H9 (cell line): ENCODE results near the gene MAPK7. TPM values are rescaled to one million over a fixed set of nuclear protein-coding genes. Genes with fewer than 3 reads are reported as not detected.

Experiments
- DNase-seq: peaks from one replicate; pipeline ENCODE4 v3.0.0-alpha.2; 2017
- H2AFZ ChIP-seq: one replicate; pipeline ENCODE4 v1.6.1; 2013; ENCODE audit warnings: mild to moderate bottlenecking, low read length, control low read depth, moderate library complexity
- H2AK5ac ChIP-seq: 2 replicates; pipeline ENCODE4 v1.6.1; 2013; ENCODE audit warnings: low read length, control low read depth, mixed read lengths; ENCODE audit not compliant: insufficient read length
- H2BK120ac ChIP-seq: one replicate; pipeline ENCODE4 v1.6.1; 2013; ENCODE audit warnings: low read depth, mild to moderate bottlenecking, low read length, control low read depth, inconsistent platforms; ENCODE audit not compliant: poor library complexity, severe bottlenecking
- H2BK12ac ChIP-seq: 2 replicates; pipeline ENCODE4 v1.6.1; 2013; ENCODE audit warnings: low read length, control low read depth, mixed read lengths, low read depth; ENCODE audit not compliant: insufficient read length
- H2BK15ac ChIP-seq: 2 replicates; pipeline ENCODE4 v1.6.1; 2013; ENCODE audit warnings: low read depth, low read length, control low read depth
- H2BK20ac ChIP-seq: one replicate; pipeline ENCODE4 v1.6.1; 2013; ENCODE audit warnings: low read depth, mild to moderate bottlenecking, low read length, control low read depth, inconsistent platforms; ENCODE audit not compliant: poor library complexity, severe bottlenecking
- H2BK5ac ChIP-seq: 2 replicates; pipeline ENCODE4 v1.6.1; 2013; ENCODE audit warnings: low read length, control low read depth, mixed read lengths; ENCODE audit not compliant: insufficient read length
- H3K14ac ChIP-seq: 2 replicates; pipeline ENCODE4 v1.6.1; 2013; ENCODE audit warnings: low read length, control low read depth; ENCODE audit not compliant: insufficient read depth
- H3K18ac ChIP-seq: 2 replicates; pipeline ENCODE4 v1.6.1; 2013; ENCODE audit warnings: low read depth, mild to moderate bottlenecking, mixed read lengths, low read length, control low read depth; ENCODE audit not compliant: insufficient read length
- H3K23ac ChIP-seq: 2 replicates; pipeline ENCODE4 v1.6.1; 2013; ENCODE audit warnings: low read length, control low read depth, mixed read lengths, low read depth; ENCODE audit not compliant: insufficient read length
- H3K23me2 ChIP-seq: 2 replicates; pipeline ENCODE4 v1.6.1; 2013; ENCODE audit warnings: low read depth, mild to moderate bottlenecking, mixed read lengths, low read length, control low read depth; ENCODE audit not compliant: insufficient read length, poor library complexity, severe bottlenecking
- H3K27ac ChIP-seq: 2 replicates; pipeline ENCODE4 v1.5.1; 2013; ENCODE audit warnings: low read length, control low read depth, mixed read lengths, low read depth; ENCODE audit not compliant: insufficient read length
- H3K27me3 ChIP-seq: 2 replicates; pipeline ENCODE4 v1.6.1; 2013; ENCODE audit warnings: low read length, control low read depth, inconsistent platforms; ENCODE audit not compliant: insufficient read depth
- H3K4ac ChIP-seq: 2 replicates; pipeline ENCODE4 v1.6.1; 2013; ENCODE audit warnings: low read depth, mild to moderate bottlenecking, control low read depth, inconsistent platforms, low read length, moderate library complexity
- H3K4me1 ChIP-seq: 2 replicates; pipeline ENCODE4 v1.6.1; 2013; ENCODE audit warnings: low read length, control low read depth, inconsistent platforms; ENCODE audit not compliant: insufficient read depth
- H3K4me2 ChIP-seq: 2 replicates; pipeline ENCODE4 v1.6.1; 2013; ENCODE audit warnings: low read length, control low read depth, mixed read lengths; ENCODE audit not compliant: insufficient read length, insufficient read depth
- H3K56ac ChIP-seq: 2 replicates; pipeline ENCODE4 v1.6.1; 2013; ENCODE audit warnings: low read depth, mild to moderate bottlenecking, mixed read lengths, low read length, control low read depth; ENCODE audit not compliant: insufficient read length
- H3K79me1 ChIP-seq: 2 replicates; pipeline ENCODE4 v1.6.1; 2013; ENCODE audit warnings: low read depth, mild to moderate bottlenecking, moderate library complexity, low read length, control low read depth, inconsistent platforms; ENCODE audit not compliant: insufficient read depth, poor library complexity, severe bottlenecking
- H3K79me2 ChIP-seq: 2 replicates; pipeline ENCODE4 v1.6.1; 2013; ENCODE audit warnings: low read length, control low read depth, inconsistent platforms; ENCODE audit not compliant: insufficient read depth
- H3K9ac ChIP-seq: 2 replicates; pipeline ENCODE4 v1.6.1; 2013; ENCODE audit warnings: low read length, control low read depth, mixed read lengths; ENCODE audit not compliant: insufficient read length; ENCODE audit errors: extremely low read depth
- H3K9me3 ChIP-seq: one replicate; pipeline ENCODE4 v1.6.1; 2013; ENCODE audit warnings: low read depth, low read length, inconsistent platforms; ENCODE audit not compliant: control insufficient read depth
- H3T11ph ChIP-seq: one replicate; pipeline ENCODE4 v1.6.1; 2013; ENCODE audit warnings: mild to moderate bottlenecking, low read length, control low read depth, inconsistent platforms
- H4K20me1 ChIP-seq: one replicate; pipeline ENCODE4 v1.6.1; 2013; ENCODE audit not compliant: control insufficient read depth, insufficient read length, insufficient read depth
- H4K5ac ChIP-seq: 2 replicates; pipeline ENCODE4 v1.6.1; 2013; ENCODE audit warnings: low read depth, mild to moderate bottlenecking, mixed read lengths, low read length, control low read depth; ENCODE audit not compliant: insufficient read length
- H4K8ac ChIP-seq: replicated peaks from 2 replicates; pipeline ENCODE4 v1.6.1; 2013; ENCODE audit warnings: low read length, control low read depth, mixed read lengths, low read depth; ENCODE audit not compliant: insufficient read length
- H4K91ac ChIP-seq: 2 replicates; pipeline ENCODE4 v1.6.1; 2013; ENCODE audit warnings: low read depth, mild to moderate bottlenecking, moderate library complexity, mixed read lengths, low read length, control low read depth; ENCODE audit not compliant: insufficient read length
- H3K27ac Mint-ChIP-seq, 3 experiments: 2 replicates in 2 of 3; 3 replicates in 1 of 3; pipeline ENCODE4 v1.8.0; 2020 to 2021; ENCODE audit warnings: mixed read lengths in 3 of 3, mild to moderate bottlenecking in 1 of 3, moderate library complexity in 1 of 3
- H3K27me3 Mint-ChIP-seq: 2 replicates; pipeline ENCODE4 v1.8.0; 2021; ENCODE audit warnings: low read depth, mild to moderate bottlenecking, moderate library complexity, mixed read lengths
- H3K36me3 Mint-ChIP-seq, 3 experiments: 2 replicates in 2 of 3; 3 replicates in 1 of 3; pipeline ENCODE4 v1.8.0; 2020 to 2021; ENCODE audit warnings: low read depth in 3 of 3, mixed read lengths in 3 of 3; ENCODE audit not compliant: insufficient read depth in 1 of 3
- H3K4me1 Mint-ChIP-seq, 2 experiments: 2 replicates each; pipeline ENCODE4 v1.8.0; 2020; ENCODE audit warnings: mixed read lengths in 2 of 2
- H3K4me3 Mint-ChIP-seq, 2 experiments: 2 replicates in 1 of 2; 3 replicates in 1 of 2; pipeline ENCODE4 v1.8.0; 2020 to 2021; ENCODE audit warnings: mild to moderate bottlenecking in 2 of 2, mixed read lengths in 2 of 2, moderate library complexity in 1 of 2
- H3K9me3 Mint-ChIP-seq, 2 experiments: 2 replicates in 1 of 2; 3 replicates in 1 of 2; pipeline ENCODE4 v1.8.0; 2020; ENCODE audit warnings: mild to moderate bottlenecking in 2 of 2, mixed read lengths in 2 of 2, moderate library complexity in 1 of 2
- WGBS: extraction: QIAGEN DNeasy Blood & Tissue Kit; methylation state at CpG from one replicate; pipeline ENCODE4 v1.1.7; 2013; ENCODE audit warnings: missing lambda C conversion rate, low lambda C conversion rate, mixed read lengths; ENCODE audit not compliant: insufficient read length; ENCODE audit errors: extremely low coverage; 5-methylcytosine and 5-hydroxymethylcytosine counted together
- total RNA-seq: library from RNA; stranded (reverse); gene quantifications from 2 replicates; pipeline ENCODE4 v1.2.1, GENCODE V29; 2021
- TF ChIP-seq, protein P1 (sequence below): fragments of 200-600 bp; sonication (generic); conservative IDR thresholded peaks from 3 replicates; pipeline ENCODE4 v1.8.0; 2021; ENCODE audit warnings: antibody characterized with exemption, mild to moderate bottlenecking

The MAPK7 gene
- total RNA-seq, 1 experiment from 2014 or later = 43.8 TPM

DNA sequence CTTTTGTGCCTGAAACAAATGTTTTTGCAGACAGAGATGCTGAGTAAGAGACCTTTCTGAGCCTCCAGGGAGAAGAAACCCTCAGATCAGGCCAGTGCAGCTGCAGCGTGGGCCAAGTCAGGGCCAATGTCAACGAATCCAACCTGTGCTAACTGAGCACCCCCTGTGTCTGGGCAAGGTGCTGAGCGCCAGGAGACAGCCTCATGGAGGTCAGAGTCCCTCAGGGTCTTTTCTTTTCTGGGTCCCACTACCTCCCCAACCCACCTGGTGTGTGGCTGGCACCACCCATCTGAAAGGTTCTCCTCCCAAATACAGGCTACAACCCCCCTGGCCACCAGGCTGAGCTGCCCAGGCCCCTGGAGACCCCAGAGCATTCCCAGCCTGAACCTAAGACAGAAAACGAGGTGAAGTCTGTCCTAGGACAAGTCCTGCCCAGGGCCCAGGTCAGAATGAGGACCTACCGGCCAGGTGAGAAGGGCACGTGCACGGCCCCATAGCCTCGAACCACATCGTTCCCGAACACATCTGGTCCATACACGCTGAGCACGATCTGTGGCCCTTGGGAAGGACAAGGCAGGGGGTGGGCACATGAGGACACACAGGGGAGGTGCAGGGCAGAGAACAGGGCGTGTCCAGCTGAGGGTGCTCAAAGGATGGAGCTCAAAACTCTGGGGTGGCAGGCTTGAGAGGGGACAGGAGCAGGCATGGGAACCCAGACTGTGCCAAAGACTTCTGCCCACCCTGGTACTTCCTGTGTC, 30.8 kb upstream of the MAPK7 start:
- WGBS = no CpG with 5 or more reads among the region's 13 CpGs
- H3K4me1 Mint-ChIP-seq = 0 out of 4 replicates have a peak, but pooled peaks cover 0 to 4% of the 10 kb centered on the region in 2 experiments
- no peak overlapping the region; a peak in 1 of 7 replicates for H3K27ac Mint-ChIP-seq
- DNase-seq = peak; percentile 28
- no peak overlapping the region for H3K14ac ChIP-seq
- no peak overlapping the region for H2BK15ac ChIP-seq
- H3K9me3 ChIP-seq = no peaks in the 10 kb centered on the region
- no peak overlapping the region for H4K91ac ChIP-seq
- H3K18ac ChIP-seq = no peak overlapping the region
- H3K9ac ChIP-seq = no peak overlapping the region
- no peak overlapping the region for H2AK5ac ChIP-seq
- no peak overlapping the region for H2AFZ ChIP-seq
- H2BK5ac ChIP-seq = no peak overlapping the region
- no peak overlapping the region for H3K27ac ChIP-seq
- no peaks in the 10 kb centered on the region for H3K79me2 ChIP-seq
- no peaks in the 10 kb centered on the region for H3K27me3 ChIP-seq
- no peak overlapping the region for H3K4me3 Mint-ChIP-seq
- H2BK120ac ChIP-seq = no peak overlapping the region
- H3K27me3 Mint-ChIP-seq = no peaks in the 10 kb centered on the region
- no peak overlapping the region for H2BK12ac ChIP-seq
- no peaks in the 10 kb centered on the region for H3K9me3 Mint-ChIP-seq
- H3K79me1 ChIP-seq = no peaks in the 10 kb centered on the region
- H3T11ph ChIP-seq = no peak overlapping the region
- H2BK20ac ChIP-seq = no peak overlapping the region
- H4K20me1 ChIP-seq = no peaks in the 10 kb centered on the region
- TF ChIP-seq, protein P1, sequence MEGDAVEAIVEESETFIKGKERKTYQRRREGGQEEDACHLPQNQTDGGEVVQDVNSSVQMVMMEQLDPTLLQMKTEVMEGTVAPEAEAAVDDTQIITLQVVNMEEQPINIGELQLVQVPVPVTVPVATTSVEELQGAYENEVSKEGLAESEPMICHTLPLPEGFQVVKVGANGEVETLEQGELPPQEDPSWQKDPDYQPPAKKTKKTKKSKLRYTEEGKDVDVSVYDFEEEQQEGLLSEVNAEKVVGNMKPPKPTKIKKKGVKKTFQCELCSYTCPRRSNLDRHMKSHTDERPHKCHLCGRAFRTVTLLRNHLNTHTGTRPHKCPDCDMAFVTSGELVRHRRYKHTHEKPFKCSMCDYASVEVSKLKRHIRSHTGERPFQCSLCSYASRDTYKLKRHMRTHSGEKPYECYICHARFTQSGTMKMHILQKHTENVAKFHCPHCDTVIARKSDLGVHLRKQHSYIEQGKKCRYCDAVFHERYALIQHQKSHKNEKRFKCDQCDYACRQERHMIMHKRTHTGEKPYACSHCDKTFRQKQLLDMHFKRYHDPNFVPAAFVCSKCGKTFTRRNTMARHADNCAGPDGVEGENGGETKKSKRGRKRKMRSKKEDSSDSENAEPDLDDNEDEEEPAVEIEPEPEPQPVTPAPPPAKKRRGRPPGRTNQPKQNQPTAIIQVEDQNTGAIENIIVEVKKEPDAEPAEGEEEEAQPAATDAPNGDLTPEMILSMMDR = no peak
- no peak overlapping the region for H4K8ac ChIP-seq
- H3K23ac ChIP-seq = no peak overlapping the region
- H3K4ac ChIP-seq = no peak overlapping the region
- H4K5ac ChIP-seq = no peak overlapping the region
- peaks cover 6 to 26% (median 20%) of the 10 kb centered on the region in 3 experiments; a peak in 6 of 7 replicates for H3K36me3 Mint-ChIP-seq
- no peaks in the 10 kb centered on the region for H3K4me1 ChIP-seq
- no peak overlapping the region for H3K4me2 ChIP-seq
- H3K23me2 ChIP-seq = no peaks in the 10 kb centered on the region
- no peak overlapping the region for H3K56ac ChIP-seq
